NCI-H69 (cell line): Measurements from ENCODE around the gene SUMO3.
A peak's percentile ranks its signal among the peaks of the same experiment; 100 is the strongest.

Source experiments
- DNase-seq: peaks from one replicate; lab custom pipeline; 2025; lab: John Stamatoyannopoulos, UW

Gene SUMO3

DNA sequence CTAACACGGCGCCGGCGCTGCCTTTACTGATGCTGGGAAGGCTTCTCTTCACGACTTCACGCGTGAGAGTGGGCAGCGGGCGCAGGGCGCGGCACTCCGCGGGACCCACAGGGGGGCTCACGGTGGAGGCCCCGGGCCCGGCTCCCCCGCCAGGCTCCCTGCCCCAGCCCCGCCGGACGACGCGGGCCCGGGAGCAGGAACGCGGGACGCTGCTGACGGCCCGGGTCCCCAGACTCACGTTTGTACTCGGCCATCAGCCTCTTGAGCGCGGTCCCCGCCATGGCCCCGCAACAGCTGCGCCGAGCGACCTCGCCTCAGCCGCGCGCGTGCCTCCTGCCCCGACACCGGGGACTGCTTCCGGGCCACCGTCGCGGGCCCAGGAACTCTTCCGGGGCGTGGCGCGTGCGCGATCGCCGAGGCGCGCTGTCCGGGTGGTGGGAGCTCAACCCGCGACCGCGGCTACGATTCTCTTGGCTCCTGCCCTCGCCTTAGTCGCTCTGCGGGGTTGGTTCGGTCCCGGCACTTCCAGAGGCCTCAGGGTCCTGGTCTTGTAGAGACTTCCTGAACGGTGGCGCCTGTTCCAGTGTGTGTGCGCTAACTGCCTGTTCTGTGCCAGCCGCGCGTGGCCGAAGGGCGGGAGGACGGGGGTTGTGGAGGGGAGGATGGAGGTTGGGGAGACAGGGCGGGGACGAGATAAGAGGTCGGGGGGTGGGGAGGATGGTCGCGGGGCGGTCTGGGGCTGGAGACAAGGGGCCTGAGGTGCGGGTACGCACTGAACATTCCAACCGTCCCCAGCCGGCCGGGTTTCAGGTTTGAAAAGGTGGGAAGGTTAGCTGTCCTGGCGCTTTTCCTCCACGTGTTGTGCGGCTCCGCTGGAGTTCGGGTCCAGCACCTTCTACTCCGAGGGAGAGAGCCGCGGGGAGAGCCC is 16.1 kb downstream of the SUMO3 start, which contains the start of gene UBE2G2:
Gene UBE2G2, minus strand, starts transcription at position 353 of the 928 bp plus-strand sequence. Its CDS starts 72 bp downstream, at position 281.
- DNase-seq = peak; percentile 96

DNA sequence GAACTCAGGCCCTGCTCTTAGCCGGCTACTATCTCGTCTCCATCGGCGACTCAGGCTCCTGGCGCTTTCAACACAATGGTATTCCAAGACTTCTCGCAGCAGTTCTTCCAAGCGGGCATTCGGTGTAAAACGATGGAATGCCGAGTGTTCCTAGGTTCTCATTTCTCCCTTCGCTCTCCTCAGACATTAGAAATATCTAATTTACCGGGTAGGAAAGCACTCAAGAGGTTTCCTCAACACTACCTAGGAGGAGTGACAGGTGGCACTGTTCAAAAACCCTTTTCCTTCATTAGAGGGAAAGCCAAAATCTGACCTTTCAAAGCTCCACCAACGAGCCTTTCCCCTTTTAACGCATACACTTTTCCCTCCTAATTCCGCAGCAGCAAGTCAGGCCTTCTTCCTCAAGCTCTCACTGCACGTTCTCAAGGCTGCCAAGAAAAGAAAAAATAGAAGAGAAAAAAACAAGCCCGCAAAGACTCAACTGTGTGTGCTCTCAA is 16.8 kb downstream of the SUMO3 start:
- peak; percentile 81 for DNase-seq

DNA sequence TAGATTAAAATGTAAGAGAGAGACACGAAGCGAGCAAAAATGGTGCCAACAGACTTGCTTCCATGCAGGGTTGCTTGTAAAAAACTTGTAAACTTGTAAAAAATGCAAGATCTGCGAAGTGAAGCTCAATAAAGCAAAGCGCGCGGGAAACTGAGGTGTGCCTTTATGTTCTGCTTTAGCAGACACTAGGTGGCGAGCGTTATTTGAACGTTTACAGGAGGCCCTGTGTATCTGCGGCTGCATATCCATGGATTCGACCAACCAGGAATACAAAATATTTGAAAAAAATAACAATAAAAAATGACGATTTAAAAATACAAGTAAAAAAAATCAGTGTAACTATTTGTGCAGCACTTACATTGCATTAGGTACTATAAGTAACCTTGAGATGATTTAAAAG is 17.8 kb downstream of the SUMO3 start:
- DNase-seq = peak; percentile 39

DNA sequence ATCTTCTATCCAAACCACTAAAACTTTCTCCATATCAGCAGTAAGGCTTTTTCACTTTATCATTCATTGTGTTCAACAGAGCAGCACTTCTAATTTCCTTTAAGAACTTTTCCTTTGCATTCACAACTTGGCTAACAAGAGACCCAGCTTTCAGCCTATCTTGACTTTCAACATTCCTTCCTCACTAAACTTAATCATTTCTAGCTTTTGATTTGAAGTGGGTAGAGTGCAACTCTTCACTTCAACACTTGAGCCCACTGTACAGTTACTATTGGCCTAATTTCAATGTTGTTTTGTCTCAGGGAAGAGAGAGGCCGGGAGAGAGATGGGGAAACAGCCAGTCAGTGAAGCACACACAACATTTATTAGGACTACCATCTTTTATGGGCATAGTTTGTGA is 18.2 kb downstream of the SUMO3 start:
- DNase-seq = no peak

DNA sequence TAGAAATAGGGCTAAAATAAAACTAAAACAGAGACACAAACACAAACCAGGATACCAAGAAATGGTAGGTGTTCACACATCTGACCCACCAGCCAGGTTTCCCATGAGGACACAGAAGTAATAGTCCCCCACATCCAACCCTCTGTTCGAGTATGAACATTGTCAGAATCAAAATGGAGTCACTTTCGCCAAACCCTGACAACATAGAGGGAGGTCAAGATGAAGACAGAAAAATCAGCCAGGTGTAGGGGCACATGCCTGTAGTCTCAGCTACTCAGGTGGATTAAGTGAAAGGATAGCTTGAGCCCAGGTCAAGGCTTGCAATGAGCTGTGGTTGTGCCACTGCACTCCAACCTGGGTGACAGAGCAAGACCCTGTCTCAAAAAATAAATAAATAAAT is 20.1 kb downstream of the SUMO3 start:
- no peak for DNase-seq

DNA sequence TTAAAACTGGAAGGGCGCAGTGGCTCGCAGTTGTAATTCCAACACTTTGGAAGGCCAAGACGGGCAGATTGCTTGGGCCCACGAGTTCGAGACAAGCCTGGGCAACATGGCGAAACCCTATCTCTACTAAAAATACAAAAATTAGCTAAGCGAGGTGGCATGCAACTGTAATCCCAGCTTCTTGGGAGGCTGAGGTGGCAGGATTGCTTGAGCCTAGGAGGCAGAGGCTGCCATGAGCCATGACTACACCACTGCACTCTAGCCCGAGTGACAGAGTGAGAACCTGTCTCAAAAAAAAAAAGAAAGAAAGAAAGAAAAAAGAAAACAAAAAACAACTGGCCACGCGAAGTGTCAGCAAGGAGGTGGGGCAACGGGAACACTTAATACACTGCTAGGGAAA is 22.5 kb downstream of the SUMO3 start:
- no peak for DNase-seq

DNA sequence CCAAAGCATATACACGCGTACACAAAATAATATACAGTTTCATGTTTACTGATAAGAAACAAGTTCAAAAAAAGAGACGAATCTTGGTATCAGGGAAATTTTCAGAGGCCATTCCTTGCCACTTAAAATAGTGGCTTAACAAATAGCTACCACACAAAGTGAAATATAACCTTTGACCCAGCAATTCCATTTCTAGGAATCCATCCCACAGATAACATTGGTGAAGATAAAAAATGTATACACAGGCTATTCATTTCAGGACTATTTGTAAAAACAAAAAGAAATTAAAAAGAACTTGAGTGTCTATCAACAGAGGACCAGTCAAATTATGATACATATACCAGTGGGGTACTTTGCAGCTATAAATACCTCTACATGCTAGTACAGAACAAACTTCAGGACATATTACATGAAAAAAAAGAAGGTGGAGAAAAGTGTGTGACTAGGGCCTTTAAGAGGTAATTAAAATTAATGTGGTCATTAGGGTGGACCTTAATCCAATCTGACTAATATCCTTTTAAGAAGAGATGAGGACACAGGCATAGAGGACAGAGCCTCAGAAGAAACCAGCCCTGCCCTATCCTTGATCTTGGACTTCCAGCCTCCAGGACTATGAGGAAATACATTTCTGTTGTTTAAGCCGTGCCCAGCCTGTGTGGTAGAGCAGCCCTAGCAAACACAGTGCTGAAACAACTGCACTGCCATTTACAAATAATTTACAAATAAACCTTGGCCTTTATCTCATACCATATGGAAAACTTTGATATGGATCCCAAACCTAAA is 24.1 kb downstream of the SUMO3 start:
- no peak for DNase-seq

DNA sequence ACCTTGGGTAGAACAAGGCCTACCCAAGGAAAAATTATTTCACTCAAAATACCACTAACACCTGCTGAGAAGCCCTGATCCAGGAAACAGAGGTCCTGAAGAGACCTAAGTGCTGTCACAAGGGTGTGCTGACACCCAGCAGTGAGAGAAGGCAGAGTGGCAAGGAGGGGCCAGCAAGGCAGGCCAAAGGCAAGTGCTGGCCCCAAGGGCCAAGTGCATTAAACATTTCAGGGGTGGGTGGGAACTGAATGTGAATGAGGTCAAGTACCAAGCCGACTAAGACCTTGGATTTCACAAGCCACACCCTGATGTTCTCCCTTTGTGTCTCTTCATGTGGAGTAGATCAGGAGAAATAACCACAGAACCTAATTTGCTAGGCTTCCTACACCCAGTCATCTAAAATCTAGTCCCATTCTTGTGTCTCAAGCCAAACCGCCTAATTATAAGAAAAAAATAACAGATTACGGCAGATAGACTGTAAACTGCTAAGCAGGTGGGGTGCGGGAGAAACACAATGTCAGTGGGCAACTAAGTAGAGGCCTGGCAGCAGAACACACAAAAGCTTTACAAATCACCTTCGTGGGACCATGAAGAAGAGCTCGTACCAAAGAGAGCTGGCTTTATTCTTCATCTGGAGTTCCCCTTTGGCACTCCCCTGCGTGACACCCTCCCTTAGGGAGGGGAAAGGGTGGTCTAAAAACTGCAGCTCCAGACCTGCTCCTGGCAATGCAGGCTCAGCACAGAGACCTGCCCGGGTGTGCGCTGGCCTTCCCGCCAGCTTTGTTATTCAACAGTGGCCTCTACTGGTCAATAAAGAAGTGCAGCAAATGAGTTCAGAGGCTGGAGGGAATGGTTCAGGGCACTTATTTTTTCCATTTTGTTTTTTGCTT is 24.9 kb downstream of the SUMO3 start:
- peak; percentile 84 for DNase-seq

DNA sequence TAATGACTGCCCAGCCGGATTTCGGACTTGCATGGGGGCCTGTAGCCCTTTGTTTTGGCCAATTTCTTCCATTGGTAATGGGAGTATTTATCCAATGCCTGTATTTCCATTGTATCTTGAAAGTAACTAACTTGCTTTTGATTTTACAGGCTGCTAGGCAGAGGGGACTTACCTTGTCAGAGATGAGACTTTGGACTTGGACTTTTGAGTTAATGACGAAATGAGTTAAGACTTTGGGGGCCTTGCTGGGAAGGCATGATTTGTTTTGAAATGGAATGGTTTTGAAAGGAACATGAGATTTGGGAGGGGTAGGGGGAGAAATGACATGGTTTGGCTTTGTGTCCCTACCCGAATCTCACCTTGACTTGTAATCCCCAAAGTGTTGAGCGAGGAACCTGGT is 25.9 kb downstream of the SUMO3 start:
- no peak for DNase-seq

DNA sequence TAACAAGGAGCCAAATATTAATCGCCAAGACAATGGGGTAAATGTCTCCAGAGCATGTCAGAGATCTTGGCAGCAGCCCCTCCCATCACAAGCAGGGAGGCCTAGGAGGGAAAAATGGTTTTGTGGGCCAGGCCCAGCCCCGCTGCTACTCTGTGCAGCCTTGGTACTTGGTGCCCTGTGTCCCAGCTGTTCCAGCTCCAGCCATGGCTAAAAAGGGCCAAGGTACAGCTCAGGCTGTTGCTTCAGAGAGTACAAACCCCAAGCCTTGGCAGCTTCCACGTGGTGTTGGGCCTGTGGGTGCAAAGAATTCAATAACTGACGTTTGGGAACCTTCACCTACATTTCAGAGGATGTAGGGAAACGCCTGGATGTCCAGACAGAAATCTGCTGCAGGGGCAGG is 26.6 kb downstream of the SUMO3 start:
- no peak for DNase-seq

DNA sequence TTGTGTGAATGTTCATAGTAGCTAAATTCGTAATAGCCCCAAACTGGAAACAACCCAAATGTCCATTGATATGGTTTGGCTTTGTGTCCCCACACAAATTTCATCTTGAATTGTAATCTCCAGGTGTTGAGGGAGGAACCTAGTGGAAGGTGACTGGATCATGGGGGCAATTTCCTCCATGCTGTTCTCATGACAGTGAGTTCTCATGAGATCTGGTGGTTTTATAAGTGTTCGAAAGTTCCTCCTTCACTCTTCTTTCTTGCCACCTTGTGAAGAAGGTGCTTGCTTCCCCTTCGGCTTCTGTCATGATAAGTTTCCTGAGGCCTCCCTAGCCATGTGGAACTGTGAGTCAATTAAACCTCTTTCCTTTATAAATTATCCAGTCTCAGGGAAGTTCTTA is 27.5 kb downstream of the SUMO3 start:
- no peak for DNase-seq

DNA sequence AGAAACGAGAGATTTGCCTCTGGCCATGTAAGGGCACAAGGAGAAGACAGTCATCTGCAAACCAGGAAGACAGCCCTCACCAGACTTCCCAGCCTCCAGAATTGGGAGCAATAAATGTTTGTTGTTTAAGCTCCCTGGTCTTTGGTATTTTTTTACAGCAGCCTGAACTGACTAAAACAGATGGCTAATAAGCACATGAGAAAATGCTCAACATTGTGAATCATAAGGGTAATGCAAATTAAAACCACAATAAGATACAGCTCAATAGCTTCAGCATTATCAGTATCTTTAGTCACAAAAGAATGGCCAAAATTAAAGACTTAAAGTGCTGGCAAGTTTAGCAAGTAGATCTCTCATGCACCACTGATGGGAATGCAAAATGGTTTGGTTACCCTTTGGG is 28.0 kb downstream of the SUMO3 start:
- no peak for DNase-seq

DNA sequence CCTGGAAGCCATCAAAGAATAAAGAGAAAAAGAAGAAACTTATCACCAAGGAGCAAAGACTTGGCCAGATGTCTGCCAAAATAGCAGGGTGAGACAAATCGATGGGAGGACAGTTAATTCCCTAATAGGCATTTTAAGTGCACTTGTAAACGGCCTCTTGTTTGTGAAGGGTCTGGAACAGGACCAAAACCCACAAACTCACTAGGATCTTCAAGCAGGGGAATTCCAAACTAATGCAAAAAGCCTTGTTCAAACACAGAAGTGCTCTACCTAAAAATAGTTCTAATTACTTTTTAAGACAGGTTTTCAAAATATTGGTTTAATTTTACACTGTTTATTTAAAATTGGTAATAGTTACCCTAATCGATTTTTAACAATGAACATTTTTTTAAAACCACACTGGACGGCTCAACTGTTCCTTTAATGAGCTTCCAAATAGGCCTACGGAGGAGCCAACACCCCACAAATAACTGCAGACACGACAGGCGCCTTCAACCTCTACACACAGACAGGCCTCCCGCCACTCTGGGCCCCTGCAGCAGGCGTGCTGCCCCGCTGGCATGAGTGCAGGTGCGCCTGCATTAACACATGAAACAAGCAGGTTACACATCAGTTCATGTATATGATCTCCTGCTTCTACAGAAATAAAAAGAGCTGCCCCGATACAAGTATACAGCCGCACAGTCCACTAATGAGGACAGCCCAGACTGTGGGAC is 32.1 kb downstream of the SUMO3 start:
- peak; percentile 83 for DNase-seq

DNA sequence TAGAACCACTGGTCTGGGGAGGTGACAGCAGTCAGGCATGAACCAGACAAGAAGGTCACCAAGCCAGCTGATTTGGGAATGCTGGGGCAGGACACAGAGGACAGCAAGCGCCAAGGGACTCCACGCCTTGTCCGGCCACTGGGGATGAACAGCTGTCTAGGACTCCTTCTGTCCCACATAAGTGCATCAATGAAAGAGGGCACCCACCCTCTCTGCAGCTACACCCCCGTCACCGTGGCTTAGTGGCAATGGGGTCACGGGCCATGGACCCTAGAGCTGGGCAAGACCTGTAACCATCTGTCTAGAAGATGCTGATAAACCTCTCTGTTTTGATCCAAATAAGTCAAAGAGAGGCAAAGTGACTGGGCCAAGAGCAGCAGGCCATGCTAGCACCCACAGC is 33.1 kb downstream of the SUMO3 start:
- DNase-seq = no peak

DNA sequence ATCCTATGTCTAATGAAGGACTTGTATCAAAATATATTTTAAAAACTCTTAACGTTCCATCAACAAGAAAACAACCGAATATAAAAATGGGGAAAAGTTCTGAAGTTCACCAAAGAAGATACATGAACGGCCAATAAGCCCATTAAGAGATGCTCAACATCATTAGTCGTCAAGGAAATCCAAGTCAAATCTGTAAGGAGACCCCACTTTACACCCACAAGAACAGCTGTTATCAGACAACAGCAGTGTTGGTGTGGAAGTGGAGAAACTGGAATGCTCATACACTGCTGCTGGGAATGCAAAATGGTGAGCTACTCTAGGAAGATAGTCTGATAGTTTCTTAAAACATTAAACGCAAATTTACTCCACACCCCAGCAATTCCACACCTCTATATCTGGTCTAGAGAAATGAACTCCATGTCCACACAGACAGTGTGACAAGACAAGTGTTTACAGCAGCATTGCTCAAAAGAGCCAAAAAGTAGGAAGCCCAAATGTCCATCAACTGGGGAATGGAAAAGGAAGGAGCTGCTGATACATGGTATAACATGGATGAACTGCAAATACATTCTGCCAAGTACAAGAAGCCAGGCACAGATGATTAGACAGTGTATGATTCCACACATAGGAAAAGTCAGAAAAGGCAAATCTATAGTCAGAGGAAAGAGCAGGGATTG is 34.7 kb downstream of the SUMO3 start:
- no peak for DNase-seq

DNA sequence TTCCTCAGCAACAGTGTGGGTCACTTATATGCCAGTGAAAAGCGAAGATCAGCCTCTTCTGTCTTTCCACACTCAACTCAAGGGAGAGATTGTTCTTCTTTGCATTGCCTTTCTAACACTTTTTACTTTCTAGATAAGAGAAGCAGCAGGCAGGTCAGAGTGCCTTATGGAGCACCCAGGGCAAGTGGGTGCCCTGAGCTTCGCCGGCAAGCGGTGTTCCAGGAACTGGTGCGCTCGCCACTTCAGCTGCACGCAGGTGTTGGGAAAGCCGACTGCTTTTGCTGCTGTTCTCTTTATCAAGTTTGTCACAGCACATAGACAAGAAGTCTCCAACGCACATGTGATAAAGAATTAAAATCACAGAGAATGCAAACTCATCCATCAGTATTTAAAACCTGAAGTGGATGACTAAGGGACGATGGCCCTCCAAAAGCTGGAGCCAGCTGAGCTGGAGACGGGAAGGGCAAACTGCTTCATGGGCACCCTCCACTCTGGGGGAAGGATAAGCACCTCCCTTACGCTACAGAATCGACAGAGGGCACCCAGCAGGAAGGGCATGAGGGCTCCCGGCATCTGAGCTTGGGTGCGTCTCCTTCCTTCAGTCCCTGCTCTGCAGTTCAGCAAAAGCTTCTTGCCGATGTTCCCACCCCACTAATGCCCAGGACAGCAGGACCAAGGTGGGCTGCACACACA is 36.9 kb downstream of the SUMO3 start:
- no peak for DNase-seq

DNA sequence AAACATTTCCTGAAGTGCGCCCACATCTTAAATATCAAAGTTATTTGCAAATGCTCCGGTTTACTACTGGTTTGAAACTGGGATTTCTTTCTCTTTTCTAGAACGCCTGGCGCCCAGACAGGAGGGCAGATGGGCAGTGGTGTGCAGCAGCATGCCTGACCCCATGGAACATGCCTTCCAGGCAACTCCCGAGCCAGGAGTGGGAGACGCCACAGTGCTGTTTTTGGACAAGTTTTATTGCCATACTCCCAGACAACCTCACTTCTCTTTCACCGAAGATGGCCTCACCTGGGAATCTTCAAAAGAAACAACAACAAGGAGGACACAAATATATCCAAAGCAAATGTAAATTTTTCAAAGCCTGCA is 37.7 kb downstream of the SUMO3 start:
- DNase-seq = no peak

DNA sequence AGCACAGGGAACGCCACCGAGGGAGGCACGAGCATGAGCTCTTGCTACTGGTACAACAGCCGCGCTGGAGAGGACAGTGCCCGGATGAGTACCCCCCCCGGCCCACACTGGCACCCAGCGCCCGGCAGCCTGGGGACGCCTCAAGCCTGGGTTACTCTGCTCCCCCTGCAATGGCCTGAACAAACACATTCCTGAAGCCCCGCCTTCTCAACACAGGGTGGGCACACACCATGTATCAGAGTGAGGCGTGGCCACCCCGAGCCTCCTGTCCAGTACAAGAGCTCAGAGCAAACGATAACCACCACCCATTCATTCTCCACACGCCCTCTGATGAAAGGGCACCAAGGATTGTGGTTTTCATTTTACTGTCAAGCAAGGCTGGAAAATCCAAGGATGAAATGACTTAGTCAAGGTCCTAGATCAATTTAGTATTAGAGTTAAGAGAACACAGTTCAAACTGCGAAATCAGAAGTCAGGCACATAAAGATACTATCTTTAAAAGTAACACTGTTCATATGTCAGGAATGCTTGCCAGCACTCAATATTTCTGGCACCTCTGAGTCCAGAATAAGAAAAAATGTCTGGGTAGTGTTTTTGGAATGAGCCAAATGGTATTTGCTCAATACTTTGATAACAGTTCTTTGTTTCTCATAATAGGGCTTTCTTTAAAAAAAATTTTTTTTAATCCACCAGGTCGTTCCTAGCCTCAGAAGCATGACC is 38.3 kb downstream of the SUMO3 start:
- no peak for DNase-seq

DNA sequence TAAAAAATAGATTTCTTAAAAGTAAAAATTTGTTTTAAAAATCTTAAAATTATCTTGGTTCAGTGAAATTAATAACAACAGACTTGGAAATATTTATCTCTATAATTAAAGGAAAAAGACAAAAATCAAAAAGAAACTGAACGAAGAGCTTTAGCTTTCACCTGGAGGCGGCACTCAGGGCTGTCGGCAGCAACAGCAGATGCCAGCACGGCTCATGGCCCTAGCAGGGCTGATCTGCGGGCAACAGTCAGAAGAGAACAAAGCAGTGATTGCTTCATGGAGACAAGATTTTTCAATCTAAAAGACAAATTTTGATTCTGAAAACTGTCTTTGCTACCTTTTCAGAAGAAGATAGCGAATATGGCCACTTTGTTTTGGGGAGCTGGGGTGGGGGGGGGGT is 38.9 kb downstream of the SUMO3 start:
- DNase-seq = no peak
